Pancreas (tissue), 10 donors: Measurements from ENCODE around the gene SYTL1. TPM values are rescaled to one million over a fixed set of nuclear protein-coding genes. Genes with fewer than 3 reads are reported as not detected.

Experiments
- ATAC-seq, 4 donors: fragments of 200-7000 bp; cut with Tn5 transposase; one replicate each; pipeline versions ENCODE4 v1.8.0 to v1.9.1; 2020; ENCODE audit warnings: mild to moderate bottlenecking in 4 of 4, moderate library complexity in 4 of 4
- DNase-seq, 6 donors: peaks; one replicate each; pipeline ENCODE4 v3.0.0-alpha.2; 2020
- FAIRE-seq: peaks from 2 replicates; lab custom pipeline; 2012; peaks lifted over from hg19 to GRCh38; lab: Jason Lieb, UNC
- H3K27ac ChIP-seq, 4 donors: fragments of 200-600 bp; sonication (generic); 1 replicate in 3 of 4; 2 replicates in 1 of 4; pipeline versions ENCODE4 v1.5.0 to v1.8.0; 2020
- H3K27me3 ChIP-seq, 4 donors: fragments of 200-600 bp; one replicate each; pipeline ENCODE4 v1.8.0; 2021
- H3K36me3 ChIP-seq, 3 donors: fragments of 200-600 bp; sonication (generic) in 1 of 3; one replicate each; pipeline versions ENCODE4 v1.5.0 to v1.8.0; 2020 to 2021
- H3K4me1 ChIP-seq, 3 donors: fragments of 200-600 bp; one replicate each; pipeline ENCODE4 v1.8.0; 2021
- H3K4me3 ChIP-seq, 4 donors: fragments of 200-600 bp; sonication (generic) in 2 of 4; one replicate each; pipeline versions ENCODE4 v1.5.0 to v1.8.0; 2020 to 2021
- H3K9me3 ChIP-seq, 4 donors: fragments of 200-600 bp; one replicate each; pipeline ENCODE4 v1.8.0; 2021
- CTCF ChIP-seq, 4 donors: fragments of 200-600 bp; sonication (generic) in 3 of 4; IDR thresholded peaks; one replicate each; pipeline versions ENCODE4 v1.5.0 to v1.8.0; 2021; ENCODE audit warnings: antibody characterized with exemption in 4 of 4
- WGBS, 2 donors: extraction: QIAGEN DNeasy Blood & Tissue Kit; methylation state at CpG; one replicate each; pipeline ENCODE4 v1.1.7; 2013; 5-methylcytosine and 5-hydroxymethylcytosine counted together
- intact Hi-C, 3 donors: fragments of 100-400 bp; cut with DNase I; formaldehyde crosslinking; loops; one replicate each; pipeline versions ENCODE4 v1.11.1 to v1.14.2; 2022
- polyA plus RNA-seq, 2 donors: library from polyadenylated mRNA; stranded (reverse); fragments of 200-250 nt; gene quantifications; one replicate each; pipeline ENCODE4 v1.2.3, GENCODE V29; 2013
- total RNA-seq, 6 donors: library from RNA; stranded (reverse); fragmentation: NEBNext Ultra II Directional in 4 of 6; extraction: Animal tissue kit (Norgen Biotek cat#: 25700) in 4 of 6; gene quantifications; one replicate each; pipeline versions ENCODE4 v1.2.1 to v1.2.4, GENCODE V29; 2021 to 2023
- donor health status: healthy with polysubstance abuse.
- donor health status: DM: no; HTN: no; CAD: no; lungs with moderate emphysema.
- donor health status: DM: no; HTN: no; CAD: no.
- donor health status: control.
- donor health status: control.
- donor health status: Bipolar disorder and iron deficiency.
- donor health status: DM: yes; HTN: yes; CAD: no.
- donor health status: DM: no; HTN: no; CAD: no.
- donor health status: DM: no; HTN: no; CAD: no.
- donor health status: DM: yes; HTN: yes; CAD: no.

Gene SYTL1
- total and polyA plus RNA-seq, 8 donors: 45.8 to 254 (median 107) TPM

GRCh38 chr1:27297903-27298302 lies 43.9 kb upstream of the SYTL1 start:
- WGBS, 2 donors: 95 to 98% methylated on average over 3 of the region's 3 CpGs
- H3K4me1 ChIP-seq: no peaks in the 10 kb centered on the region
- DNase-seq: peak in 1 of 6 donors; percentile 31
- no peak overlapping the region for H3K27ac ChIP-seq
- no peak for ATAC-seq
- H3K4me3 ChIP-seq: no peak overlapping the region
- peaks cover 0 to 30% (median 8%) of the 10 kb centered on the region in 3 donors for H3K36me3 ChIP-seq
- no peak for FAIRE-seq
- intact Hi-C loops: loop anchor here in 2 of 3 donors (2.0 to 10.0 kb wide), 3 partner anchors 94 to 103 kb away; partner anchors contain the start of gene GPR3 (in 1 of the 2)
- no peaks in the 10 kb centered on the region for H3K27me3 ChIP-seq
- TF ChIP-seq CTCF (IDR thresholded peaks at IDR 0.05): no peak
- no peaks in the 10 kb centered on the region for H3K9me3 ChIP-seq

GRCh38 chr1:27298632-27299384 lies 43.0 kb upstream of the SYTL1 start:
- H3K27ac ChIP-seq: no peak overlapping the region
- no peaks in the 10 kb centered on the region for H3K4me1 ChIP-seq
- no peaks in the 10 kb centered on the region for H3K27me3 ChIP-seq
- no peak for TF ChIP-seq CTCF (IDR thresholded peaks at IDR 0.05)
- 76 to 79% methylated on average over 8 of the region's 8 CpGs for WGBS, 2 donors
- FAIRE-seq (no peak), ATAC-seq (no peak), DNase-seq (peak in 1 of 6 donors; percentile 0)
- no peak overlapping the region for H3K4me3 ChIP-seq
- H3K36me3 ChIP-seq: peaks cover 0 to 30% (median 8%) of the 10 kb centered on the region in 3 donors
- intact Hi-C loops: loop anchor here in 2 of 3 donors (2.0 to 10.0 kb wide), 3 partner anchors 93 to 104 kb away; partner anchors contain the start of gene GPR3 (in 1 of the 2)
- no peaks in the 10 kb centered on the region for H3K9me3 ChIP-seq

GRCh38 chr1:27299385-27300271 lies 42.2 kb upstream of the SYTL1 start:
- ATAC-seq: peak in 2 of 4 donors; percentile 8 to 15
- FAIRE-seq: no peak

More at GRCh38 chr1:27299385-27300271, 42.2 kb upstream of the SYTL1 start:
- H3K36me3 ChIP-seq: peaks cover 0 to 30% (median 8%) of the 10 kb centered on the region in 3 donors
- no peaks in the 10 kb centered on the region for H3K4me1 ChIP-seq
- no peaks in the 10 kb centered on the region for H3K9me3 ChIP-seq
- peak overlapping the region in 1 of 4 donors; percentile 21 for H3K27ac ChIP-seq
- no peak overlapping the region for H3K4me3 ChIP-seq
- TF ChIP-seq CTCF (IDR thresholded peaks at IDR 0.05): no peak
- intact Hi-C loops: loop anchor here (2.0 to 10.0 kb wide), 4 partner anchors 93 to 105 kb away; partner anchors contain the start of gene GPR3 (in 2 of the 3)
- DNase-seq: peak in 1 of 6 donors; percentile 51
- WGBS, 2 donors: 83 to 85% methylated on average over 14 of the region's 14 CpGs
- no peaks in the 10 kb centered on the region for H3K27me3 ChIP-seq
